GM19025 (cell line): ENCODE measurements around the gene TUBB4B.

ENCODE experiments used
- ATAC-seq: cut with Tn5 transposase; IDR thresholded peaks from one replicate; pipeline ENCODE4 v1.9.1; 2021; ENCODE audit warnings: mild to moderate bottlenecking, low read depth, moderate library complexity; ENCODE audit not compliant: unreplicated experiment

Gene TUBB4B

GRCh38 chr9:137267933-137268355, 26.9 kb downstream of the TUBB4B start:
- ATAC-seq: no peak

DNA sequence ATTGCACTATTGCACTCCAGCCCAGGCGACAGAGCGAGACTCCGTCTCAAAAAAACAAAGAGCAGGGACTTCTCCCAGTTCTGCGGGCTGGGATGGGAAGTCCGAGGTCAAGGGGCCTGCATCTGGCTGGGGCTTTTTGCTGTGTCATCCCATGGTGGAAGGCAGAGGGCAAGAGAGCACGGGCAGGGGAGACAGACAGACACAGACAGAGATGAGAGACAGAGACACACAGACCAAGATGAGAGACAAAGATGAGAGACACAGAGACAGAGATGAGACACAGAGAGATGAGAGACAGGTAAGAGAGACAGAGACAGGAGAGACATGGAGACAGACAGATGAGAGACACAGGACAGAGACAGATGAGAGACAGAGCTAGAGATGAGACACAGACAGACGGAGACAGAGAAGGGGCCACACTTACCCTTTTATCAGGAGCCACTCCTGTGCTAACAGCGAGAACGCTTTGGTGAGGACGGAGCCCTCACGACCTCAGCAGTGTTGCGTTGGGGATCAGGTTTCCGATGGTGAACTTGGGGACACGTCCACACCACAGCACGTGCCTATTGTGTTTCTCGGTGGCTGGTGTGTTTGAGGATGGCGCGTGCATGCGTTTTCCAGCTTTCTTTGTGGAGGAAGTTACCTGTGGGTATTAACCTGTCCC, 27.6 kb downstream of the TUBB4B start:
- ATAC-seq: no peak

GRCh38 chr9:137269231-137269772, 28.2 kb downstream of the TUBB4B start:
- ATAC-seq: no peak

- no peak for ATAC-seq
Observed at GRCh38 chr9:137270929-137271695, 30.0 kb downstream of the TUBB4B start.

DNA sequence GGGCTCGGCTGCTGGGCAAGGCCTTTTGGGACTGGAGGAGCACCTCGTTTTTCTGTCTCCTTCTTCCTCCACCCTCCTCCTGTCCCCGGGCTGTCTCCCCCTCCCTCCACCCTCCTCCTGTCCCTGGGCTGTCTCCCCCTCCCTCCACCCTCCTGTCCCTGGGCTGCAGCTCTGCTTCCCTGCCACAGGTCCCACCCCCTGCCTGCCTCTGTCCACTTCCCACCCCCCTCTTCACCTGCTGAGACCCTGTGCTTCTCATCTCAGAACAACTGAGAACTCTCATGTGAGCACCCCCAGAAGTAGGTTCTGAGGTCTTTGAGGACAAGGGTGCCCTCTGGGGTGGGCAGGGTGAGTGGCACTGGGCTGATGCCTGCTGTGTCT, 30.6 kb downstream of the TUBB4B start:
- ATAC-seq: no peak

GRCh38 chr9:137272241-137273094, 31.4 kb downstream of the TUBB4B start:
- no peak for ATAC-seq

GRCh38 chr9:137273095-137273490, 32.0 kb downstream of the TUBB4B start:
- ATAC-seq: no peak

GRCh38 chr9:137273611-137274320, 32.7 kb downstream of the TUBB4B start:
- ATAC-seq: no peak

GRCh38 chr9:137275203-137275587, 34.1 kb downstream of the TUBB4B start:
- ATAC-seq: no peak

DNA sequence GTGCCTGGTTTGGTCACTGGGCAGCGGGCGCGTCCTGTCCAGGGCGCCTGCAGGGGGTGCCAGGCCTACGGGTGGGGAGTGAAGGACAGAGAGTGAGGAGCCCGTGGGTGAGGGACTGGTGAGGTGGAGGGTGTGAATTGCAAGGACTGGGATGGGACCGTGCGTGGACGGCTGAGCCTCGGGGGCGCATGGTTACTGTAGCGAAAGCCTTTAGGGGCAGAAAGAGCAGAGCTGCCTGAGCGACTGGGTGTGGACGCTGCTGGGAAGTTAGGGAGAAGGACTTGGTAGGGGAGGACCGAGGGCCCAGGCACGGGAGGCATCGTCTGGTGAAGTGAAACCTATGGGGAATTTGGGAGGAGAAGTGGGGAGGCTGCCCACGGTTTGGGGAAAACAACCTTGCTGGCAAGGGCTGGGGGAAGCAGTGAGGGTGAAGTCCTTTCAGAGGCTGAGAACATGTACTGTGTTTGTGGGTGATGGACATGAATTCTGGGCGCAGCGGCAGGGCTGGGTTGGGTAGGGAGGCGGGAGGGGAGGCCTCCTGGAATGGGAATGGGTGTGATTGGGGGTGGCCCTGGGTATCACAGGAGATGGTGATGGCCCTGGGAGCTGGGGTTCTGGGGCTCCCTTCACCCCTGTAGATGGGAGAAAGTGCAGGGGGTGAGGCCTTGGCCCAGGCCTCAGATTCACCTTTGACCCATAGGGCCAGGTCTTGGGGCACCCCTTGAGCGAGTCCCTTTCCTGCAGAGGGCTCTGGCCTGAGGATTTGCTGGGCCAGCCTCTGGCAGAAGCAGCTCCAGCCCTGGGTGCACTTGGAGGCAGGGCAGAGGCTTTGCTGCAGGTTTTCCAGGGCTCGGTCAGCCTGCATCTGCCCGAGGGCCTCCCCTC, 34.7 kb downstream of the TUBB4B start:
- ATAC-seq: no peak

DNA sequence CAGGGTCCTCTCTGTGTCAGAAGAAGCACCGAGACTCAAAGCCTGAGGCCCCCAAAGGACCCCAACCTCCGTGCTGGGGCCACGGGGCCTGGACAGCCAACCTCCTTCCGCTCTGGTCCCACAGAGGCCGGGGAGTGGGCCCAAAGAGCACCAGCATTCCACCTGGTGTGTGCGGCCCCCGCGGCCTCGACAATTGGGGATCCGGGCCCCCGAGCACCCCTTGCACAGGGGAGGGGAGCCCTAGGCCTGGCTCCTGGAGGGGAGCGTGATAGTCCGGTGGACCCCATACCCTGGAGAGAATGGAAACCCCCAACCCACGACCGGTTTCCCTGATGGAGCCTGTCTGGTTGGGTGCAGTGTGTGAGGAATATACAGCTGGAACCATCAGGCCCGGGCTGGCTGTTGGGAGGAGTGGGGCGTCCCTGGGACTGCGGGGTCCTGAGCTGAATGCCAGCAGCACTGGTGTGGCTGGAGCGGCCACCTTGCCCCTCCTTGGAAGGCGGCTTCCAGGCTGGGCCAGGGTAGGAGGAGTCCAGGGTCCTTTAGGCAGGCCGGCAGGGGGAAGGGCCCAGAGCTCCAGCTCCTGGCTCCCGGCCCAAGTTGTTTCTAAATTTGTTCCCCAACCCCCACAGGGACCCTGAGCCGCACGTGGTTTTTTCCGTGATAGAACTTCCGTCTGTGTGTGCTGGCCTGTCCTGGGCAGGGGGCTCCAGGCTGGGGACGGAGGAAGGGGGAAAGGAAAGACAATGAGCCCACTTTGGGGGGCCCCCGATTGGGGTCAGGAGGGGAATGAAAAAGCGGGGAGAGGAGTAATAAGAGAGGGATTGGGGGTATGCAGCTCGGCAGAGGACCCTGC, 35.6 kb downstream of the TUBB4B start:
- ATAC-seq: no peak

GRCh38 chr9:137277329-137278041, 36.4 kb downstream of the TUBB4B start, which contains the start of gene TOR4A:
Gene TOR4A, plus strand, starts transcription at chr9:137277726. Its CDS starts 964 bp downstream, at chr9:137278690.
- peak; percentile 65 for ATAC-seq

DNA sequence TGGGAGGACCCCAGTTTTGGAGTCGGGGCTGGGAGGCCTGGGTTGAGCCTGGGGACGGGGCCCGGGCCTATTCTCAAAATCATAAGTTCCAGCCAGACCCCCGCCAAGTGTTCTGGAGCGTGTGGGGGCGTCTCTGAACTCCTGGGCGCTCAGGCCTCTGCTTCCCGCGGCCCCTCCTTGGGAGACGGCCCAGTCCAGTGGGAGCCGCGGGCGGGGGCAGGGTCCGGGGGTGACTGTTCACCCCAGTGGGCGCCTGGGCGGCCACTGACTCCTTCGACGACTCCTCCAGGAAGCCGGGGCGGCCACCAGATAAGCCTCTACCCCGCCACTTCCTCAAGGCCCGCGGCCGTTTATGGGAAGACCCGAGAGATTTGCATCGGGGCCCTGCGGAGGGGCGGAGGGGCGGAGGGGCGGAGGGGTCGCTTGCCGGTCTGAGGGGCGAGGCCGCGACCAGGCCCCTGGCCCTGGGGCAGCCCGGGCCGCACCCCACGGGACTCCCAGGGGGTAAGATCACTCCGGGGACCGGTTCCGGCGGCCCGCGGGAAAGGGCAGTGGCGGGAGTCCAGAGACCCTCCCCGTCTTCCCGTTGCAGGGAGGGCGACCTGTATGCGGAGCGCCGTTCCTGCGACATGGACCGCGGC, 37.1 kb downstream of the TUBB4B start:
- ATAC-seq: no peak

DNA sequence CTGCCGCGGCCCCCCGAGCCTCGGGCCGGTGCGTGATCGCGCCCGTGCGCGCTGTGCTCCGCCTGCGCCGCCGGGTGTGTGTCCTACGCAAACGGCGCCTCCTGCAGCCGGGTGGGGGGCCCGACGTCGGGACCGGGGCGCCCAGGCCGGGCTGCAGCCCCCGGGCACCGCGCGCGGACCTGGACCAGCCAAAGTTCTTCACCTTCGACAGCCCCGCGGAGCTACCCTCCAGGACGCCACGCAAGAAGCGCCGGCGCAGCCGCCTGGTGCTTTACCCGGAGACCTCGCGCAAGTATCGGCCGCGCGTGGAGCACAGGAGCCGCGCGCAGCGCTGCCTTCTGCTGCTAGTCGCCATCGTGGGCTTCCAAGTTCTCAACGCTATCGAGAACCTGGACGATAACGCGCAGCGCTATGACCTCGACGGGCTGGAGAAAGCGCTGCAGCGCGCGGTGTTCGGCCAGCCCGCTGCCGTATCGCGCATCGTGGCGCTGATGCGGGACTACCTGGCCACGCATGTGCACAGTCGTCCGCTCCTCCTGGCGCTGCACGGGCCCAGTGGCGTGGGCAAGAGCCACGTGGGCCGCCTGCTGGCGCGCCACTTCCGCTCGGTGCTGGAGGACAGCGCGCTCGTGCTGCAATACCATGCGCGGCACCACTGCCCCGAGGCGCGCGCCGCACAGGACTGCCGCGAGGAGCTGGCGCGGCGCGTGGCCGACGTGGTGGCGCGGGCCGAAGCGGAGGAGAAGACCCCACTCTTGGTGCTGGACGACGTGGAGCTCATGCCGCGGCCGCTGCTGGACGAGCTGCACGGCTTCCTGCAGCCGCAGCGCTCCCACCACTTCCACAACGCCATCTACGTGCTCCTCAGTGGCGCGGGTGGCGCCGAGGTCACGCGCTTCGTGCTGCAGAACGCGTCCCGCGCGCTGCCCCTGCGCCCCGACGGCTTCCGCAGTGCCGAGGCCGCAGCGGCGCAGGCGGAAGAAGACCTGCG, 37.9 kb downstream of the TUBB4B start:
- ATAC-seq: no peak

- ATAC-seq: no peak
Observed at GRCh38 chr9:137279741-137280473, 38.8 kb downstream of the TUBB4B start.
